ENCODE measurements around the gene ETHE1.

DNA sequence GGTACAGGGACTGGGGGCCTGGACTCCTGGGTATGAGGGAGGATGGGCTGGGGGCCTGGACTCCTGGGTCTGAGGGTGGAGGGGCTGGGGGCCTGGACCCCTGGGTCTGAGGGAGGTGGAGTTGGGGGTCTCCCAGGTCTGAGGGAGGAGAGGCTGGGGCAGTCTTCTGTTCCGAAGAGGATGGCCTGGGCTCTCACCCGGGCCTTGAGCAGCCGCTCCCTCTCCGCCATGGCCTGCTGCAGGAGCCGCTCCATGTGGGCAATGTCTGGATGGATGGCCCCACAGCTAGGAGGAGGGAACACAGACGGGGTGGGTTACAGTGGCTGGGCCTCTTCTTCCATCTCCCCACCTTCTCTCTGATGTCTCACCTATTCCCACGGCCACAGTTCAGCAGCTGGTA is 40.6 kb downstream of the ETHE1 start:
- TF ChIP-seq, protein P1, sequence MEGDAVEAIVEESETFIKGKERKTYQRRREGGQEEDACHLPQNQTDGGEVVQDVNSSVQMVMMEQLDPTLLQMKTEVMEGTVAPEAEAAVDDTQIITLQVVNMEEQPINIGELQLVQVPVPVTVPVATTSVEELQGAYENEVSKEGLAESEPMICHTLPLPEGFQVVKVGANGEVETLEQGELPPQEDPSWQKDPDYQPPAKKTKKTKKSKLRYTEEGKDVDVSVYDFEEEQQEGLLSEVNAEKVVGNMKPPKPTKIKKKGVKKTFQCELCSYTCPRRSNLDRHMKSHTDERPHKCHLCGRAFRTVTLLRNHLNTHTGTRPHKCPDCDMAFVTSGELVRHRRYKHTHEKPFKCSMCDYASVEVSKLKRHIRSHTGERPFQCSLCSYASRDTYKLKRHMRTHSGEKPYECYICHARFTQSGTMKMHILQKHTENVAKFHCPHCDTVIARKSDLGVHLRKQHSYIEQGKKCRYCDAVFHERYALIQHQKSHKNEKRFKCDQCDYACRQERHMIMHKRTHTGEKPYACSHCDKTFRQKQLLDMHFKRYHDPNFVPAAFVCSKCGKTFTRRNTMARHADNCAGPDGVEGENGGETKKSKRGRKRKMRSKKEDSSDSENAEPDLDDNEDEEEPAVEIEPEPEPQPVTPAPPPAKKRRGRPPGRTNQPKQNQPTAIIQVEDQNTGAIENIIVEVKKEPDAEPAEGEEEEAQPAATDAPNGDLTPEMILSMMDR (conservative IDR thresholded peaks at IDR 0.05; ENCODE audit: low read length) = no peak
- no peak for TF ChIP-seq EZH2phosphoT487 (IDR thresholded peaks at IDR 0.05; ENCODE audit: borderline replicate concordance, low read depth, low read length)

All from OCI-LY7 (cell line).